Head of caudate nucleus (tissue), 42 donors: ENCODE results near the gene ATF4.
A peak's percentile ranks its signal among the peaks of the same experiment; 100 is the strongest.

Source experiments
- DNase-seq, 42 donors: peaks; one replicate each; pipeline versions ENCODE4 v3.0.0 to v3.0.0-alpha.2; 2020 to 2021; ENCODE audit warnings: mixed read lengths in 7 of 42
- intact Hi-C: fragments of 100-400 bp; cut with DNase I; formaldehyde crosslinking; loops from one replicate; pipeline ENCODE4 v1.15.0; 2022

The ATF4 gene

DNA sequence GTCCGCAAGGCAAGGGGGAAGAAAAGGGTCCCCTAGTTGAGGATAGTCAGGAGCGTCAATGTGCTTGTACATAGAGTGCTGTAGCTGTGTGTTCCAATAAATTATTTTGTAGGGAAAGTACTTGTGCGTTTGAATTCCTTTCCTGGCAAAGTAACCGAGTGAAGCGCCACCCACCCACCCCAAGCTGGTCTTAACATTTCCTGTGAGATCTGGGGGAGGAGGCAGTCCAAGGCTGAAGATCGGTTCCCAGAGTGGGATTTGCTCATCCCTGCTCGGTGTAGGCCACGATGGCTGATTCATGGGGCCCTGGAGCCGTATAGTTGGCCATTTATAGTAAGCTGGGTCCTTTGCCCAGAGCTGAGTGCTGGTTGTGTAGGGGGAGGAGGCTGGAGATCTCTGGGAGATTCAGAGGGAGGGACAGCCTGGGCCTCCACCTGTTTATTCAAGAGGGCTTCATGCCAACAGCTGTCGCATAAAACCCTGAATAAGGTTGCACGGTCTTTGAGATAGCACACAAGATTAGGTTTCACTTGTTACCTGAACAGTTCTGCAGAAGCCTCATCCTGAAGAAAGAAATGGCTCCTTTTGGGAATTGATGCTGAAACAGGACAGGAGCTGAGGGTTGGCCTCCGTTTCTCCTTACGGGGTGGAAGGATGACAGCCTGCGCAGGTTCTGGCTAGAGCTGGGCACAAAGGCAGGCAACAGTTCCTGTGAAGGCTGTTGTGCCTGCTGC, 2.4 kb downstream of the ATF4 start:
- DNase-seq, result peak in 6 of 42 donors; percentile 17 to 64 (median 46)
- intact Hi-C loops, result no loop called here

DNA sequence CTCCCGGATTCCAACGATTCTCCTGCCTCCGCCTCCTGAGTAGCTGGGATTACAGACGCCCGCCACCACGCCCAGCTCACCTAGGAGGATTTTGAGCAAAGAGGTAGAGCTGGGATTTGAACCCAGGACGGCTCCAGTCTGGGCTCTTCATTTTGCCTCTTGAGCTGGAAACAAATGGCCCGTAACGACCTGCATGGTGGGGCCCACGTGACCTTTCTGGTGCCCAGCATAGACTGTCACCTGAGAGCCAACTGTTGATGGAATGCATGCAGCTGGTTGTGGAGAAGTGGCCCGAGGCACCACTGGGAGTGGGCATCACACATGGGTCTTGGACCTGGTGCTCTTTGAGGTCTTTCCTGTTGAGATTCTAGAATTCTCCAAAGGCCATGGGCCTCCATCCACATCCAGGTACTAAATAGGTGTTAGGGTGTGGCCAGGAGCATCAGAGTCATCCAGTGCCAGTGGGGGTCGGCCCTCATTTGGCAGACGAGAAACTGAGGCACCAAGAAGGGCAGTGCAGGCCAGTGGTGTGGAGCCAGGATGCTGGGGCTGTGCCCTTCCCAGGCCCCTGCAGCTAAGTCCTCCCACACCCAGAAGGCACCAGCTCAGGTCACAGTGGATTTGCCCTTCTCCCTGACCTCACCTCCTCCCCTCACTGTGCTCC, 3.9 kb downstream of the ATF4 start:
- intact Hi-C loops, result no loop called here

DNA sequence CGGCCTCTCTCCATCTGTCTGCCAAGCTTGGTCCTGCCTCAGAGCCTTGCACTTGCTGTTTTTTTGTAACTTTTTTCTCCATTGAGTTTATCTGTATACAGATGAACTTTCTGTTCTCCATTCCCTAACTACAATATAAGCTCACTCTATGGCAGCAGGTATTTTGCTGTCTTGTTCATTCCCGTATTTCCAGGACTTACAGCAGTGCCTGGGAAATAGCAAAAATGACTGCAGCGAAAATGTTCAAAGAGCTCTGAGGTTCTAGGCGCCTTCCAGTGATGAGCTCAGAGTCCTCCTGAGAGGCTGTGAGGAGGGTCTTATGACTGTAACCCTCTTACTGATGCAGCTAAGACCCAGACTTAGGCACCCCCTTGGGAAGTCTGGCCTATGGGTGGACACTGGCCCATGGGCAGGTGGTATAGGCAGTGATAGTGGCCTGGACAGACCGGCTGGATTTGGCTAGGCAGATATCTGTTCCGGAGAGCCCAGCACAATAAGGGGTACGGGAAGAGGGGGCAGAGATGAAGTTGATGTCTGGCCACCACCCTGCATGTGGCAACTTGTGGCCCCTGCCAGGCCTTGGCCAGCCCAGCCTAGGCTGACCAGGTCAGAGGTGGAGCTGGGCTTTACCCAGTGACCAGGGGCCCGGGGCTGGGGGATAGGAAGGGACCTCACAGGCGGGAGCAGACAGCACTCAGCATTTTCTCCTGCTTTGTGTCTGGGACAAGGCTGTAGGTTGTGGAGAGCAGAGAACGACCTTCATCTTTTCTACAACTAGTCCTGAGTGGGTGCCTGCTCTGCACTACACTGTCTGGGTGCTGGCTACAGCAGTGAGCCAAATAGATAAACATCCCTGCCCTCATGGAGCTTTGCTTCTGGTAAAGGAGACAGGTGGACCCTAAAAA, 4.6 kb downstream of the ATF4 start:
- intact Hi-C loops, result loop anchor here (5.0 kb wide), 3 partner anchors 123 to 353 kb away; no protein-coding TSS in a partner anchor
- DNase-seq, result no peak

More for the DNA sequence above, 3.9 kb downstream of the ATF4 start:
- DNase-seq, result no peak

DNA sequence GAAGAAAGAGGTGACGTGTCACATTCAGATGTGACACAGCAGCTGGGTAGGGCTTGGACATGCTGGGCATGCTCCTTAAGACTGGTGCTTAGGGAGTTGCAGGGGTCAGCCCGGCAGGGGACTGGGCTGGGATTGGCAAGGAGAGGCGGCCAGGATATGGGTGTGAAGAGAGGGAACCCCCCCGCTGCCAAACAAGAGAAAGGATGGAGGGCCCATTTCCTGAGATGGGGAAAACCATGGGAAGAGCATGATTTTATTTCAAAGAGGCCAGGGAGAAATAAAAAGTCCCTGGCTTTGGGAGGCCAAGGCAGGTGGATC, 5.3 kb downstream of the ATF4 start:
- intact Hi-C loops, result loop anchor here (5.0 kb wide), 3 partner anchors 123 to 353 kb away; no protein-coding TSS in a partner anchor
- no peak for DNase-seq

DNA sequence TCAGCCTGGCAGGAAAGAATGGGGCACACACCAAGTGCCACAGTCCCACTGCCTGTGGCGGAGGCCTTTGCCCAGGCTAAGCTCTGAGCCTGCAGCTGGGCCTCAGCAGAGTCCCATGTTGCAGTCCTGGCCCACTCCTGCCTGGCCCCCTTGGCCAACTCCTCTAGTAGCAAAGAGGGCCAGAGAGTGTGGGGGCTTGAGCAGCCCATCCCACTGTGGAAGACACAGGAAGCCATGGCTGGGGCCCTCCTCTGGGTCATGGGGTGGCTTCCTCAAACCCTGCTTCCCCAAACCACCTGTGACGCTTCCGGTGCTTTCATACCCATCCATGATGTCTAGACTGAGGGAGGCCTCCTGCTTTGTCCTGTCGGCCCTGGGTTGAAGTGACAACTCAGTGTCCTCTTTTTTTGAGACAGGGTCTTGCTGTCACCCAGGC, 6.4 kb downstream of the ATF4 start:
- intact Hi-C loops, result loop anchor here (5.0 kb wide), 3 partner anchors 124 to 354 kb away; no protein-coding TSS in a partner anchor
- DNase-seq, result no peak

DNA sequence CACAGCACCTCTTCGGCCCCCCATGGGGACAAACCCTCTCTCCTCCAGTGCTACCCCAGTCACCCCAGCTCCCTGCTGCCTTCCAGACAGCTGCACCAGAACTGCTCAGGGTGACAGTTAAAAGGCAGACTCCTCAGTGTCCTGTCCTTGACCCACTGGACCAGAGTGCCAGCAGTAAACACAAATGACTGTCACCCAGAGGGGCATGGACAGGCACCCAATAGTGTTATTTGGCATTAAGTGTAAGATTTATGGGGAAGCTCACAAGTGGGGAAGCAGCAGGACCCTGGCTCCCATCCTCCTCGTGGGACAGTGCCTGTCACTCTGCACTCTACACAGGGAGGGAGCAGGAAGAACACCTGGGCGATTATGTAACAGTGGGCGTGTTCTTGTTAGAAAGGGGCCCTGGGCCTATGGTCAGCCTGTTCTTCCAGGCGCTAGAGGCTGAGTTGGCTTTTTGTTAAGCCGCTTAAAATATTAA, 7.2 kb downstream of the ATF4 start:
- intact Hi-C loops, result loop anchor here (5.0 kb wide), 3 partner anchors 125 to 355 kb away; no protein-coding TSS in a partner anchor
- no peak for DNase-seq

DNA sequence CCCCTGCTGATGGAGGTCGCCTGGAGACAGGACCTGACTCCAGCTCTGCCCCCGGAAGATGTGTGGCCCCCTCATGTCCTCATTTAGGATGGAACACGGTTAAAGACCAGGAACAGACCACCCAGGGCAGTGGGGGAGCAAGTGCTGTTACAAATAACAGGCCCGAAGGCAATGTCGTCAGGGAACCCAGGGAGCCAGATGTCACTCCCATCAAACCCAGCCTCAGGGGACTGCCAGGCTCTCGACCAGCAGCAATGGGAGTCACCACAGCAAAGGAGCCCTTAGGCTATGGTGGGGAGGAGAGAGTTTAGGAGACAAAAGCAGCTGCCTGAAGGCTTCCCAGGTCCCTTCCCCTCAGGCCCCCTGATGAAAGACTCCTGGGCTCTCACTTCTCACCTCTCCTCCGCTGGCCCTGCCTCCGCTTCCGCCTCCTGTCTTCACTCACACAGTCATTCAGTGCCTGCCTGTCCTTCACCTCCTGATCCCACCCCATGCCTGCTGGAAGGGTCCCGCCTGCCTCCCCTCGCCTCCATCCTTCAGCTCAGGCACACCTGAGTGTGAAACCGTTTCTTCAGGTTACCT, 7.8 kb downstream of the ATF4 start:
- DNase-seq, result peak in 1 of 42 donors; percentile 41
- intact Hi-C loops, result loop anchor here (5.0 kb wide), 3 partner anchors 126 to 356 kb away; no protein-coding TSS in a partner anchor

DNA sequence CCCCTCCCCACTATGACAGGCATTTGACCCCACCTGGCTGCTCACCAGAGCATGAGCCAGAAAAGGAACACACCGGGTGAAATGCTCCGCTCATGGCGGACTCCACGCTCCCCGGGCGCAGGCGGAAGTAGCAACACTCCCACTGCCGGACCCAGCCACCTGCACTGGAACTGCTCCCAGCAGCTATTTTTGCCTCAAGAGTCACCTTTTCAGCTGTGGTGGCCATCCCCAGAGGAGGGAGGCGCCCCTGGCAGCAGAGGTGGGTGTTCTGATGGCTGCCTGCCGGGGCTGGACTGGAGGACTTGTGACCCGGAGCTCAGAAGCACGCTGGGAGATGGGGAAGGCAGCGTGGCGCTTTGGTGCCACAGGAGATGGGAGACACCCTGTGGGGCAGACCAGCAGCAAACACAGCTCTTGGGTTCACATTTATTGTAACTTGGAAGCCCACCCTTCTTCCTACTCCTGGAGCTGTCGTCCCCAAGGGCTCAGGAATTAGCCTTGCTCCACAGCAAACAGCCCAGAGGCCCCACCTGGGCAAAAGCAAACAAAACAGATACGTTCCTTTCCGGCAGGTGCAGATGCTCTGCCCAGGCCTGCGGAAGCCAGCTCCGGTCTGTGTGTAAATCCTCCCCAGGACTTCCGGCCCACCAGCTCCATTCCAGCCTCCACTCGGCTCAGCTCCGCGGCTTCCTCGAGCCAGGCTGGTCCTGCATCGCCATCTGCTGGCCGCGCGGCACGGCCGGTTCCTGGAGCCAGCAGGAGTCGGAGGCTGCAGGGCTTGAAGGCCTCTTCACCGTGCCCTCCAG, 8.5 kb downstream of the ATF4 start:
- intact Hi-C loops, result loop anchor here (5.0 kb wide), 3 partner anchors 127 to 357 kb away; no protein-coding TSS in a partner anchor
- DNase-seq, result peak; percentile 87 to 98 (median 94)

DNA sequence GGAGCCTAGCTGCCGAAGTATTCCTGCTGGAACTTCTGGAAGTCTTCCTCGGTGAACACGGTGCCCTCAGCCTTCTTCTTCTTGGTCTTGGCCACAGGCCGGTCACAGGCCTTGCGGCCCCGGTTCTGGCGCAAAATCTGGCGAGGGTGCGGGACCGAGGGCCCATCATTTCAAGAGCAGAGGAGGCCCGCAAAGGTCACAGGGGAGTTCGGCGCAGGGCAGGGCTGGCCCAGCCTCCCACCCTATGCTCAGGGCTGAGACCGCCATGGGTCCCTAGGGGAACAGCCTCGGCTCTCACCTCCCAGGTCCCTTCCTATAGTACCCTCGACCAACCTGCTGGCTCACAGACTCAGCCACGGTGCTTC, 9.1 kb downstream of the ATF4 start:
- DNase-seq, result no peak
- intact Hi-C loops, result loop anchor here (5.0 kb wide), 3 partner anchors 127 to 357 kb away; no protein-coding TSS in a partner anchor

DNA sequence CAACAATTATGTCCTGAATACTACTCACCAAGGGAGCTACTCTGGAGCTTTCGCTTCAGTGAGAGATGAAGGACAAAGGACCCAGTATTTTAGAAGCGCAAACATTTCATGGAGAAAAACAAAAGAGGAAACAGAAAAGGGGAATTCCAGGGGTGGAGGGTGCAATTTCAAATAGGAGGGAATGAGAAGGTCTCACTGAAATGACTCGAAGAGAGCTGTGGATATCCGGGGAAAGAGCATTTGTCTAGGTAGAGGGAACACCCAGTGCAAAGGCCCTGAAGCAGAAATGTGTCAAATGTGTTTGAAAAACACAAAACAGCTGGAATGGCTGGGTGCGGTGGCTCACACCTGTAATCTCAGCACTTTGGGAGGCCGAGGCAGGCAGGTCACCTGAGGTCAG, 9.8 kb downstream of the ATF4 start:
- no peak for DNase-seq
- intact Hi-C loops, result loop anchor here (5.0 kb wide), 1 partner anchor 817 kb away; the partner anchor contains the start of gene ADSL

DNA sequence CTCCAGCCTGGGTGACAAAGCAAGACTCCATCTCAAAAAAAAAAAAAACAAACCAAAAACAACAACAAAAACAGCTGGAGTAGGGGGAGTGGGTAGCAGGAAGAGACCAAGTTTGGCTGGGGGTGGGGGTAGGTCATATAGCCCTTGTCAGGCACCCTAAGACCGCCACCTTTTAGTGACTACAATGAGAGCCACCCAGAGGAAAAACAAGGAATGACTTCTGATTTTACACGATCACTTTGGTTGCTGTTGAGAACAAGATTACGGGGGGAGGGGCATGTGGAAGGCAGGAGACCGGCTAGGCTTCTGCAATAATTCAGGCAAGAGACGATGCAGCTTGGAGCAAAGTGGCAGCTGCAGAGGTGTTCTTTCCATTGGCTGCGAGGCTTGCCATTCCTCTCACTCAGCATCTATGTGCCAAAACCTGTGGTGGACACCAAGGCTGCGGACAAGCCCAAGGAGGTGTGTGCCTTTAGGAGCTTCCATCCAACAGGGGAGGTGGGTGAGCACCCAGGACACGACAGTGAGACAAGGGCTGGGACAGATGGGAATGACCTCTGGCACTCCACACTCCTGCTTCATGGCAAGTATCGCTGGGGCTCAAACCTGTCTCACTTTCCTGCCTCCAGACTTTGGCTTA, 10.4 kb downstream of the ATF4 start:
- intact Hi-C loops, result loop anchor here (5.0 kb wide), 1 partner anchor 816 kb away; the partner anchor contains the start of gene ADSL
- DNase-seq, result peak in 2 of 42 donors; percentile 22 to 36

DNA sequence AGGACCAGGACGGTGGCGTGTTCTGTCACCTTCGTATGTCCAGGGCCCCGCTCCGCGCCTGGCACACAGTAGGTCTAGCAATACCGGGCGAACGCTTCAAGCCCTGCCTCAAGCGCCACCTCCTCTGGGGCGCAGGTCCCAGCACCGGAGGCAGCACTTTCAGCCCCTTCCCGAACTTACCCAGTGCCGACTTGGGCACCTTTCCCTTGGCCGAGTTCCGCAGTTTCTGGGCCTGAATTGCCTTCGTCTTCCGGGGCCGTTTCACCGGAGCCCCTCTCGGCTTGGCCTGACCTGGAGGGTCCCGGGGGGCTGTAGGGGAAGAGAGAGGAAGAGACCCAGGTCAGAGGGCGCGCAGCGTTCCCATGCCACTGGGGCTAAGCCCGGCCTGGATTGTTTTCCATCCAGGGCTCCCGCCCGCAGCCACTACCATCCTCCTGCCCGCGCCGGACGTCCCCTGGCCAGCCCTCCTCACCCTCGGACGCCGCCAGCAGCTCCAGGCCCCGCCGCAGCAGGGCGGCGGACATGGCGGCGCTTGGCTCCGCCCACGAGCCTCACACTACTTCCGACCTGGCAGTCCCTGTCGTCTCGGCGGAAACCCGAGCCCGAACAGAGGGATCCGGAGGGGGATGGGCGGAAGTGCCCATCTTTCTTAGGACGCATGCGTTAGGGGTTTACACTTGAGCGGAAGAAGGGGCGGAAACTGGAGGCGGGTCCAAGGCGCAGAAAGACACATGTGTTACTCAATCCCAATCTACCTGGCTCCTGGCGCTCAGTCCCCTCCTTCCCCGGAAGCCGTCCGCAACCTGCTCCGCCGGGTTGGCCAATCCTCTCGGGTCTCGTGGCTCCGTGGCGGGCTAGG, 12.1 kb downstream of the ATF4 start, which contains the start of gene RPS19BP1:
Gene RPS19BP1, minus strand, starts transcription at position 534 of the 859 bp plus-strand sequence. Its CDS starts 10 bp downstream, at position 524.
- intact Hi-C loops, result loop anchor here (5.0 kb wide), 1 partner anchor 815 kb away; the partner anchor contains the start of gene ADSL
- DNase-seq, result peak; percentile 93 to 100 (median 98)

DNA sequence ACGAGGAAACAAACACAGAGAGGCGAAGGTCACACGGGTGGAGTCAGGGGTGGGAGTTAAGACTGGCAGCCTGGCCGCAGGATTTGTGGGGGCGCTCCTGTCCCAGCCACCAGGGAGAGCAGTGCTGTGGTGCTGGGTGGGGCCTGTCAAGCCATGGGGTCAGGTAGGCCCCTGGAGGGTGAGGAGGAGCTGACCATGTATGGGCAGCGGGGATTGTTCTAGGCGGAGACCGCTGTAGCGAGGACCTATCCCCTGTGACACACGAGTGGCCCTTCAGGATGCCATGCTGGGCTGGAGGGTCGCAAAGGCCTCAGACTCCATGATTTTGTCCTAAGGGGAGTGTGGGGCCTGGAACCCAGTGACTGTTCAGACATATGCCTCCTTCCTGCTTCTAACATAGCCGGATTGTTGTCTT, 13.7 kb downstream of the ATF4 start:
- no peak for DNase-seq
- intact Hi-C loops, result loop anchor here (5.0 kb wide), 1 partner anchor 813 kb away; the partner anchor contains the start of gene ADSL

DNA sequence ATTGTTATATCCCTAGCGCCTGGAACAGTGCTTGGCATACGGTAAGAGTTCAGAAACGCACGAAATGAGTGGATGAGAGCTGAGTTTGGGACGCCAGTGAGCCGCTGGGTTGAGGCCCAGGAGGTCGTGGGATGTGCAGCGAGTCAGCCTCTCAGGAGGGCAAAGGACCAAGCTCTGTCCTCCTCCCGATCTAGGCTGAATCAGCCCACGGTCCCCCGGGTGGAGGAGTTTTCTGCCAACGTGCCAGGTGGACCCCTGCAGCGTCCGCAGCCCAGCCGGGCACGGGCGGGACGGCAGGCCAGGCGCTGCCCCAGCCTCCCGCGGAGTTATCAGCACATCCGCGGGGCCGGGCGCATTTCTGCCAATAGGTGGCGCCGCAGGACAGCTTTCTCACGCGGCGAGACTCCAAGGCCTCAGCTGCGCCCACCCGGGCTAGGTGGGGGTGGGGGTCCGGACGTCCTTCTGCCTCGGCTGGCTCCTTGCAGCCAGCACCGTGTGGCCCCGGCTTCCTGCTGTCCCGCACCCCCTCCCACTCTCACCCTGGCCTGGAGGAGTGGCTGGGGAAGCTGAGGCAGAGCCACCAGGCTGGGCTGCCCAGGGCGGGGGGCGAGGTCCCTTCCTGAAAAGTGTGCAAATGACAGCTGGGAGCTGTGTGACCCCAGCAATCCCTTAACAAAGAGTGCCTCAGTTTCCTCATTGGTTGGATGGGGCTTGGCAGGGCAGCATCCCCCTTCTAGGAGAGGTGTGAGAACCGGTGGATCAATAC, 14.4 kb downstream of the ATF4 start:
- intact Hi-C loops, result loop anchor here (5.0 kb wide), 3 partner anchors 488 to 813 kb away; partner anchors contain the start of gene ADSL
- peak; percentile 71 to 96 (median 90) for DNase-seq

DNA sequence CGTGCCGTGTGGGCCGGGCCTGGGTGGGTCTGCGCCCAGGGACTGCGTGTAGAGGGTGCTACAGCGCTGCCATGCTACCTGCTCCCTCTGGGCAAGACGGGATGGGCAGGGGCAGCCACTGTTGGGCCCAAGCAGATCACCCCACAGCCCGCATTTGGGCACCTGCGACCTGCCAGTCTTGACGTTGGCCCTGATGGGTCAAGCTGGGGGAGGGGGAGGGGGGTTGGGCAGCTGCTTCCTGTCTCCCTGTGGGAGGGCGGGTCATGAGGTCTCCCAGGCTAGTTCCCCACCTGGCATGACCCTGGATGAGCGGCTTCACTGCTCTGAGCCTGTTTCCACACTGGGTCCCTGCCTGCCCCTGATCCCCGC, 15.0 kb downstream of the ATF4 start:
- intact Hi-C loops, result loop anchor here (5.0 kb wide), 2 partner anchors 487 to 502 kb away; no protein-coding TSS in a partner anchor
- no peak for DNase-seq
